H1 (cell line): ENCODE data around the gene CHCHD1. TPM values are rescaled to one million over a fixed set of nuclear protein-coding genes. Genes with fewer than 3 reads are reported as not detected.
"Not testable (repeated sequence)": the region's sequence is repeated elsewhere in the genome, so short reads cannot be mapped to it uniquely, and the experiment has no call there.

Source experiments
- CTCF ChIA-PET: fragments of 300-600 bp; sonication (Branson Sonifier 250); formaldehyde crosslinking; loops from one replicate; lab custom pipeline; 2021; ENCODE audit not compliant: partially characterized antibody; lab: Charles Lee
- POLR2A ChIA-PET: fragments of 300-600 bp; sonication (Branson Sonifier 250); formaldehyde crosslinking; loops from one replicate; lab custom pipeline; 2021; ENCODE audit warnings: inconsistent platforms; ENCODE audit not compliant: partially characterized antibody; lab: Charles Lee
- DNase-seq, 2 experiments: peaks; one replicate each; pipeline versions ENCODE4 v3.0.0 to v3.0.0-alpha.2; 2010 to 2022; ENCODE audit warnings: low spot score in 2 of 2, low read depth in 1 of 2, mixed read lengths in 1 of 2
- FAIRE-seq: peaks from 2 replicates; lab custom pipeline; 2011; peaks lifted over from hg19 to GRCh38; lab: Jason Lieb, UNC
- H2AFZ ChIP-seq: 2 replicates; pipeline ENCODE4 v1.8.1; 2012; ENCODE audit warnings: low read length, inconsistent platforms
- H2AK5ac ChIP-seq: 2 replicates; pipeline ENCODE4 v1.6.1; 2013; ENCODE audit warnings: low read depth, low read length
- H2BK120ac ChIP-seq: replicated peaks from 2 replicates; pipeline ENCODE3; 2013; ENCODE audit warnings: low read depth, low read length, inconsistent platforms
- H2BK12ac ChIP-seq: 2 replicates; pipeline ENCODE4 v1.6.1; 2013; ENCODE audit warnings: low read depth, low read length
- H2BK15ac ChIP-seq: 2 replicates; pipeline ENCODE4 v1.6.1; 2013; ENCODE audit warnings: low read length
- H2BK20ac ChIP-seq: 2 replicates; pipeline ENCODE4 v1.6.1; 2013; ENCODE audit warnings: low read length
- H2BK5ac ChIP-seq: 2 replicates; pipeline ENCODE4 v1.6.1; 2013; ENCODE audit warnings: low read depth, low read length
- H3K14ac ChIP-seq: 2 replicates; pipeline ENCODE4 v1.6.1; 2013; ENCODE audit warnings: inconsistent platforms; ENCODE audit not compliant: insufficient read length
- H3K18ac ChIP-seq: 2 replicates; pipeline ENCODE4 v1.6.1; 2013; ENCODE audit warnings: low read length; ENCODE audit errors: extremely low read depth
- H3K23ac ChIP-seq: 2 replicates; pipeline ENCODE4 v1.6.1; 2013; ENCODE audit warnings: inconsistent platforms; ENCODE audit not compliant: insufficient read length
- H3K23me2 ChIP-seq: 2 replicates; pipeline ENCODE4 v1.6.1; 2013; ENCODE audit warnings: low read depth, low read length
- H3K27ac ChIP-seq: 2 replicates; pipeline ENCODE4 v1.6.1; 2011; ENCODE audit warnings: low read depth, low read length, inconsistent platforms
- H3K27me3 ChIP-seq, 4 experiments: replicated peaks in 1 of 4; 1 replicate in 1 of 4; 2 replicates in 3 of 4; pipeline versions ENCODE4 v1.6.1 to v1.8.1; 2011 to 2013; ENCODE audit warnings: low read length in 3 of 4, mild to moderate bottlenecking in 3 of 4, inconsistent platforms in 2 of 4, mixed read lengths in 2 of 4, moderate library complexity in 1 of 4; ENCODE audit not compliant: control insufficient read depth in 3 of 4, insufficient read depth in 3 of 4; ENCODE audit errors: extremely low read depth in 1 of 4
- H3K36me3 ChIP-seq, 4 experiments: 2 replicates each; pipeline versions ENCODE4 v1.6.1 to v1.8.1; 2011 to 2013; ENCODE audit warnings: mild to moderate bottlenecking in 4 of 4, low read length in 3 of 4, moderate library complexity in 2 of 4, control low read depth in 1 of 4, inconsistent platforms in 1 of 4; ENCODE audit not compliant: insufficient read depth in 4 of 4, control insufficient read depth in 2 of 4
- H3K4ac ChIP-seq: replicated peaks from 2 replicates; pipeline ENCODE3; 2013; ENCODE audit warnings: low read length, low read depth, mixed read lengths, inconsistent platforms; ENCODE audit not compliant: insufficient read length
- H3K4me1 ChIP-seq, 4 experiments: replicated peaks in 1 of 4; 1 replicate in 1 of 4; 2 replicates in 3 of 4; pipeline versions ENCODE4 v1.6.1 to v1.8.1; 2011 to 2013; ENCODE audit warnings: low read length in 3 of 4, inconsistent platforms in 2 of 4, mixed read lengths in 1 of 4; ENCODE audit not compliant: insufficient read depth in 4 of 4, control insufficient read depth in 3 of 4
- H3K4me2 ChIP-seq, 2 experiments: 2 replicates each; pipeline versions ENCODE4 v1.6.1 to v1.8.1; 2011 to 2013; ENCODE audit warnings: low read depth in 2 of 2, low read length in 2 of 2, control low read depth in 1 of 2, inconsistent platforms in 1 of 2, mild to moderate bottlenecking in 1 of 2; ENCODE audit not compliant: insufficient read depth in 1 of 2
- H3K4me3 ChIP-seq, 4 experiments: fragments of 200-600, 300-600 bp in 1 of 4; sonication (generic), shearing (Covaris generic), sonication (Bioruptor Twin) in 1 of 4; 2 replicates each; pipeline versions ENCODE4 v1.5.1 to v1.8.1; 2011 to 2016; ENCODE audit warnings: low read length in 4 of 4, low read depth in 3 of 4, control low read depth in 2 of 4, inconsistent platforms in 2 of 4, mild to moderate bottlenecking in 2 of 4, mixed read lengths in 1 of 4, moderate library complexity in 1 of 4; ENCODE audit not compliant: insufficient read depth in 2 of 4; ENCODE audit errors: extremely low read depth in 1 of 4
- H3K56ac ChIP-seq: replicated peaks from 2 replicates; pipeline ENCODE3; 2013; ENCODE audit warnings: low read depth, mild to moderate bottlenecking, mixed read lengths, low read length, inconsistent platforms; ENCODE audit not compliant: insufficient read length
- H3K79me1 ChIP-seq: 2 replicates; pipeline ENCODE4 v1.6.1; 2013; ENCODE audit warnings: low read depth, low read length, control low read depth
- H3K79me2 ChIP-seq, 2 experiments: 2 replicates each; pipeline versions ENCODE4 v1.6.1 to v1.8.1; 2012 to 2013; ENCODE audit warnings: low read length in 2 of 2, mild to moderate bottlenecking in 2 of 2, inconsistent platforms in 1 of 2; ENCODE audit not compliant: insufficient read depth in 2 of 2, control insufficient read depth in 1 of 2
- H3K9ac ChIP-seq, 4 experiments: replicated peaks in 1 of 4; 1 replicate in 1 of 4; 2 replicates in 3 of 4; pipeline versions ENCODE4 v1.6.1 to v1.8.1; 2011 to 2013; ENCODE audit warnings: low read depth in 3 of 4, low read length in 3 of 4, control low read depth in 2 of 4, mild to moderate bottlenecking in 2 of 4, moderate library complexity in 2 of 4, inconsistent platforms in 1 of 4; ENCODE audit errors: extremely low read depth in 1 of 4
- H3K9me3 ChIP-seq, 2 experiments: 2 replicates each; pipeline versions ENCODE4 v1.6.1 to v1.8.1; 2012 to 2013; ENCODE audit warnings: mild to moderate bottlenecking in 2 of 2, moderate library complexity in 2 of 2, control low read depth in 1 of 2, inconsistent platforms in 1 of 2, low read depth in 1 of 2, low read length in 1 of 2, mixed read lengths in 1 of 2; ENCODE audit not compliant: insufficient read depth in 2 of 2
- H4K20me1 ChIP-seq, 2 experiments: replicated peaks in 1 of 2; 2 replicates each; pipeline versions ENCODE3 to v1.8.1; 2011 to 2013; ENCODE audit warnings: inconsistent platforms in 2 of 2, low read length in 2 of 2, mild to moderate bottlenecking in 1 of 2; ENCODE audit not compliant: insufficient read depth in 2 of 2, control insufficient read depth in 1 of 2
- H4K5ac ChIP-seq: 2 replicates; pipeline ENCODE4 v1.6.1; 2013; ENCODE audit warnings: low read length, low read depth, mixed read lengths, inconsistent platforms; ENCODE audit not compliant: insufficient read length
- H4K8ac ChIP-seq: 2 replicates; pipeline ENCODE4 v1.8.0; 2013; ENCODE audit warnings: mild to moderate bottlenecking, moderate library complexity, low read length, inconsistent platforms; ENCODE audit not compliant: insufficient read depth; ENCODE audit errors: extremely low read depth
- H4K91ac ChIP-seq: replicated peaks from 2 replicates; pipeline ENCODE3; 2013; ENCODE audit warnings: low read length, mixed read lengths, inconsistent platforms; ENCODE audit not compliant: insufficient read length
- WGBS, 2 experiments: shearing (Covaris generic) in 1 of 2; methylation state at CpG; one replicate each; pipeline versions ENCODE4 v1.1.6 to v1.1.7; 2013 to 2015; ENCODE audit warnings: low lambda C conversion rate in 2 of 2, mixed read lengths in 2 of 2, inconsistent platforms in 1 of 2, low coverage in 1 of 2, missing lambda C conversion rate in 1 of 2; ENCODE audit not compliant: insufficient replicate concordance in 2 of 2, insufficient coverage in 1 of 2, insufficient read length in 1 of 2; ENCODE audit errors: extremely low coverage in 1 of 2, missing lambda C conversion rate in 1 of 2; 5-methylcytosine and 5-hydroxymethylcytosine counted together
- polyA plus RNA-seq, 7 experiments: library from polyadenylated mRNA; depleted of rRNA in 3 of 7; stranded (reverse) in 5 of 7; unstranded in 2 of 7; fragments of >200 nt in 5 of 7; fragments of 200-250 nt in 2 of 7; gene quantifications; 1 replicate in 5 of 7; 2 replicates in 1 of 7; 4 replicates in 1 of 7; pipeline versions ENCODE4 v1.2.1 to v1.2.3, GENCODE V29; 2011 to 2013; ENCODE audit warnings: missing spikeins in 2 of 7, mixed read lengths in 2 of 7
- total RNA-seq: library from RNA; stranded (reverse); fragmentation: NEBNext Ultra II Directional; extraction: Animal tissue kit (Norgen Biotek cat#: 25700); gene quantifications from 2 replicates; pipeline ENCODE4 v1.2.1, GENCODE V29; 2021

The CHCHD1 gene
- total and polyA plus RNA-seq, 2 of the 8 experiments (the other 6 are each of a cell fraction or from before 2014, with no cell fraction given) = 44.9 to 58.1 TPM

DNA sequence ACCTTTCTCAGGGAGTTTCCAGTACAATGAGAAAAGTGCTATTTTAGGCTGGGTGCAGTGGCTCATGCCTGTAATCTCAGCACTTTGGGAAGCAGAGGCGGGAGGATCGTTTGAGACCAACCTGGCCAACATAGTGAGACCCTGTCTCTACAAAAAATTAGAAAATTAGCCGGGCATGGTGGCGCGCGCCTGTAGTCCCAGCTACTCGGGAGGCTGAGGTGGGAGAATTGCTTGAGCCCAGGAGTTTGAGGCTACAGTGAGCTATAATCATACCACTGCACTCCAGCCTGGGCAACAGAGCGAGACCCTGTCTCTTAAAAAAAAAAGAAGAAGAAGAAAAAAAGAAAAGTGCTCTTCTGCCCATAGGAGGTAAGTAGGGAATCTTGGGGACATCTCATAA lies 14.2 kb downstream of the CHCHD1 start:
- not testable (repeated sequence) for H3K14ac ChIP-seq, H3K79me2 ChIP-seq, H3K27ac ChIP-seq, H2BK12ac ChIP-seq, DNase-seq, H3K18ac ChIP-seq, H4K20me1 ChIP-seq, H4K91ac ChIP-seq, H4K5ac ChIP-seq, H3K4me2 ChIP-seq, H3K4me1 ChIP-seq, H2BK5ac ChIP-seq, H3K79me1 ChIP-seq, H2BK20ac ChIP-seq, H3K56ac ChIP-seq, H3K23ac ChIP-seq, H3K9ac ChIP-seq, H3K27me3 ChIP-seq, H3K4me3 ChIP-seq, H4K8ac ChIP-seq, FAIRE-seq, H3K4ac ChIP-seq, H3K9me3 ChIP-seq, H2AFZ ChIP-seq, H2BK120ac ChIP-seq, H3K23me2 ChIP-seq, H2BK15ac ChIP-seq, H2AK5ac ChIP-seq
- H3K36me3 ChIP-seq = peaks cover 8 to 28% (median 22%) of the 10 kb centered on the region in 4 experiments; a peak in 7 of 8 replicates
- WGBS, 2 experiments = 96% methylated on average over 8 of the region's 8 CpGs; no CpG with 5 or more reads in 1 of the 2 experiments
- POLR2A ChIA-PET = interaction anchor here (0.7 to 12.1 kb wide), 6 partner anchors 8 to 62 kb away, joined by 3 to 137 read pairs (median 6); partner anchors contain the start of genes CHCHD1, NDST2 and ZSWIM8
- CTCF ChIA-PET = interaction anchor here (0.9 to 1.1 kb wide), 2 partner anchors 23 to 45 kb away, joined by 3 read pairs; no protein-coding TSS in a partner anchor
